LNCAP (cell line): Measurements from ENCODE around the gene IRF3.

Experiments used
- TF ChIP-seq, protein P1 (sequence below): fragments of 450-650 bp; IDR thresholded peaks from 2 replicates; pipeline ENCODE4 v1.5.1; 2017; ENCODE audit warnings: mild to moderate bottlenecking

The IRF3 gene

DNA sequence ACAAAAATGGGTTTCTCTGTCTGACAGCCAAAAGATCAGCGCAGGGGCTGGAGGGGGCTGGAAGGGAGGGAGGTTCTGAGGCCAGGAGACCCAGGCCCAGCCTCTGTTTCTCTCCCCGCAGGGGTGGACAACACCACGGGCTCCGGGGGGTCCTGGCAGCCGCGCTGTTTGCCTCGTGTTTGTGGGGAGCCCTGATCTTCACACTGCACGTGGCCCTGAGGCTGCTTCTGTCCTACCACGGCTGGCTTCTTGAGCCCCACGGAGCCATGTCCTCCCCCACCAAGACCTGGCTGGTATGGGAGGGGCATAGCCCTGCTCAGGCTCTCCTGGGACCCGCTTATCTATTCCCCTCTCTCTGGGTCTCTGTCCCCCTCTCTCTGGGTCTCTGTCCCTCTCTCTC, 34.9 kb upstream of the IRF3 start:
- TF ChIP-seq, protein P1, sequence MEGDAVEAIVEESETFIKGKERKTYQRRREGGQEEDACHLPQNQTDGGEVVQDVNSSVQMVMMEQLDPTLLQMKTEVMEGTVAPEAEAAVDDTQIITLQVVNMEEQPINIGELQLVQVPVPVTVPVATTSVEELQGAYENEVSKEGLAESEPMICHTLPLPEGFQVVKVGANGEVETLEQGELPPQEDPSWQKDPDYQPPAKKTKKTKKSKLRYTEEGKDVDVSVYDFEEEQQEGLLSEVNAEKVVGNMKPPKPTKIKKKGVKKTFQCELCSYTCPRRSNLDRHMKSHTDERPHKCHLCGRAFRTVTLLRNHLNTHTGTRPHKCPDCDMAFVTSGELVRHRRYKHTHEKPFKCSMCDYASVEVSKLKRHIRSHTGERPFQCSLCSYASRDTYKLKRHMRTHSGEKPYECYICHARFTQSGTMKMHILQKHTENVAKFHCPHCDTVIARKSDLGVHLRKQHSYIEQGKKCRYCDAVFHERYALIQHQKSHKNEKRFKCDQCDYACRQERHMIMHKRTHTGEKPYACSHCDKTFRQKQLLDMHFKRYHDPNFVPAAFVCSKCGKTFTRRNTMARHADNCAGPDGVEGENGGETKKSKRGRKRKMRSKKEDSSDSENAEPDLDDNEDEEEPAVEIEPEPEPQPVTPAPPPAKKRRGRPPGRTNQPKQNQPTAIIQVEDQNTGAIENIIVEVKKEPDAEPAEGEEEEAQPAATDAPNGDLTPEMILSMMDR: no peak

DNA sequence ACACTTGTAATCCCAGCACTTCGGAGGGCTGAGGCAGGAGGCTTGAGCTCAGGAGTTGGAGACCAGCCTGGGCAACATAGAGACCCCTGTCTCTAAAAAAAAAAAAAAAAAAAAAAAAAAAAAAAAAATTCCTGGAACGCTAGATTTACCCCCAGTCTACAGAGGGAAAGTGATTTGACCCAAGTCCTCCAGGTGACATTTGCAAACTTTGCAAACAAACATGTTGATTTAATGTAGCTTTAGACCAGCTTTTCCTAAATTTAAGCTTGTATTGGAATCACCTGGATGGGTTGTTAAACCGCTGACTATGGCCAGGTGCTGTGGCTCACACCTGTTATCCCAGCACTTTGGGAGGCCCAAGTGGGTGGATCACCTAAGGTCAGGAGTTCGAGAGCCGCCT, 33.7 kb upstream of the IRF3 start:
- TF ChIP-seq, protein P1: no peak

DNA sequence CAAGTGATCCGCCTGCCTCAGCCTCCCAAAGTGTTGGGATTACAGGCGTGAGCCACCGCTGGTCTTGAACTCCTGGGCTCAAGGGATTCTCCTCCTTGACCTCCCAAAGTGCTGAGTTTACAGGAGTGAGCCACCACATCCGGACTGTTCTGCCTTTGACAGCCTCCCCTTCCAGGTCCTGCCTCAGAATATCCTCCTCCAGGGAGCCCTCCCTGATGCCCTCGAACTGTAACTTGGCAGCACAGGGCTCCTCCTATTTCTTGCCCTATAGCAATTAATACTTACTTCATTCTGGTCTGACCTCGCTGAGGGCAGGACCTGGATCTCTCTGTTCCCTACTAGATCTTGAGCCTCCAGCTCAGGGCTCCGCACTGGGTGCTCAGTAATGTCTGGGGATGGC, 31.2 kb upstream of the IRF3 start:
- TF ChIP-seq, protein P1: no peak

DNA sequence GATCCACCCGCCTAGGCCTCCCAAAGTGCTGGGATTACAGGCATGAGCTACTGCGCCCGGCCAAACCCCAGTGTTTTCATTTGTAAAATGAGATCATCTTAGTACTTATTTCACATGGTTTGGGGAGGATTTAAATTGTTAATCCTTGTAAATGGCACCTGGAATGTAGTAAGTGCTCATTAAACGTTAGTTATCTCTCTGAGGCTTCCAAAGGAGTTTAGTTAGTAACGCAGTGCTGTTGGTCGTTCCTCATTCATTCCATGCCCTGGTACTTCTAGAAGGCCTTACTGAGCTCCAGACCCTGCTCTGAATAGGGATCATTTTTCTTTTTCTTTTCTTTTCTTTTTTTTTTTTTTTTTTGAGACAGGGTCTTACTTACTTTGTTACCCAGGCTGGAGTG, 30.5 kb upstream of the IRF3 start:
- TF ChIP-seq, protein P1: no peak

DNA sequence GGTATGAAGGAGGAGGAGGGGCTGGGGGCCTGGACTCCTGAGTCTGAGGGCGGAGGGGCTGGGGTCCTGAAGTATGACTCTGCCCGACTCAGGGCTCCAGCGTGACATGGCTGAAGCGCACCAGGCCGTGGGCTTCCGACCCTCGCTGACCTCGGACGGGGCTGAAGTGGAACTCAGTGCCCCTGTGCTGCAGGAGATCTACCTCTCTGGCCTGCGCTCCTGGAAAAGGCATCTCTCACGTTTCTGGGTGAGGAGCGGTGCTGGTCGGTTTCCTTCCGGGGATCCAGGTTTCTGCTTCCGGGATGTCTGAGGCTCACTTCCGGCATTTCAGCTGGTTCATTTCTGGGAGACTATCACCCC, 26.5 kb upstream of the IRF3 start:
- TF ChIP-seq, protein P1: no peak

DNA sequence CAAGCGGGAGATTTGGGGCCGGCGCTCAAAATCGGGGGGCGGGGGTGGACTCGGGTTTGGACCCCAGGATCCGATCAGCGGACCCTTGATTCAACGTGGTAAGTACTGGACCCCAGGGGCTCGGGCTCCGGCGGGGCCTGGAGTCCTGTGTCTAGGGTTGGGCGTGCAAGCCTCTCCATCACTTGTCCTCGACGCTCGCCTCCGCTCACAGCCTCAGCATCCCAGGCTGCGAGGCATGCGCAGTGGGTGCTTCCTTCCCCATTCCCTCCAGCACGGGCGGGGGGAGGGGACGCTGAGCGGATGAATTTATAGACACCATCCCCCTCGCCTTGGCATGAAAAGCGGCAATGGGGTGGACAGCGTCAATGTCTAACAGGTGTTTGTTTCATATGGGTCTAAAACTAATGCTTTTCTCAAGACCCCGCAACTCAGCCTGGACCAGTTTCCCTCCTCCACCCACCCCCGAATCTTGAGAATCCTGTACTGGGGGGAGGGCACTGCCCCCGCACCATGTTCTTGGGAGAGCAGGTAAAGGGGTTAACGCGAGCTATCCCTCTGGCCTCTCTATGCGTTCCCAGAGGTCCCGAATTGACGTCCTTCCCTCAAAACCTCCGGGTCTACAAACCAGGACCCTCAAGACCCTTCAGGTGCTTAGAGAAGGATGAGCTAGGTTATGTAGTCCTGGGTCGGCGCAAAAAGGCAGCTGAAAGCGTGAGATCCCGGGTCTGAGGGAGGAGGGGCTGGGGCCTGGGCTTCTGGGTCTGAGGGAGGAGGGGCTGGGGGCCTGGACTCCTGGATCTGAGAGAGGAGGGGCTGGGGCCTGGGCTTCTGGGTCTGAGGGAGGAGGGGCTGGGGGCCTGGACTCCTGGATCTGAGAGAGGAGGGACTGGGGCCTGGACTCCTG, 25.8 kb upstream of the IRF3 start:
- TF ChIP-seq, protein P1: no peak

DNA sequence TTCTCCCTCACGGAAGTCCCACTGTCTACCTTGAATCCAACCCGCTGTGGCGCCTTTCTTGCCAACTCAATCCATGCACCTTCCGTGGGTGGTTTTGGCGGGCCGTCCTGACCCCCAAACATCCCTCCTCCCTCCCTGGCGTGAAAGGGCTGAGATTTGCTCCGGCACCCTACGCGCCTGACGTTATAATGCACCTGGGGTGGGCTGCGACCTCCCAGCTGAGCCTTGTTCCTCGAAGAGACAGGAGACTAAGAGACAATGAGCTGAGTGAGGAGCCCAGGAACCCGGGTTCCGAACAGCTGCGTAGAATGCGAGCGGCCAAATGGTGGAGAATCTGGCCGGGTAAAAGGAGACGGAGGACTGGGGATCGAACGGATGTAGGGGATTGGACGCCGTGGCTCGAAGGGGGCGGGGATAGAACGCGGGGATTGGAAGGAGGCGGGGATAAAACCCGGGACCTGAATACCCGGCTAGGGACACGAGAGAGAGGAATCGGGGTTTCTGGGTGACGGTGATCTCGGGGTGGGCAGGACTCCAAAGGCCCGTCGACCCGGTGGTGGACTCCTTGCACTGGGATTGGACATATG, 25.1 kb upstream of the IRF3 start, which contains the start of gene CPT1C:
Gene CPT1C (plus strand): TSS at position 461 of the 587 bp plus-strand sequence. CDS start 1,137 bp downstream, outside the sequence.
- TF ChIP-seq, protein P1: no peak
